OCI-M2 (cell line): ENCODE data around the gene SSR2.

Experiments
- DNase-seq: peaks from one replicate; lab custom pipeline; 2025; ENCODE audit not compliant: unreplicated experiment; lab: John Stamatoyannopoulos, UW

SSR2 gene

DNA sequence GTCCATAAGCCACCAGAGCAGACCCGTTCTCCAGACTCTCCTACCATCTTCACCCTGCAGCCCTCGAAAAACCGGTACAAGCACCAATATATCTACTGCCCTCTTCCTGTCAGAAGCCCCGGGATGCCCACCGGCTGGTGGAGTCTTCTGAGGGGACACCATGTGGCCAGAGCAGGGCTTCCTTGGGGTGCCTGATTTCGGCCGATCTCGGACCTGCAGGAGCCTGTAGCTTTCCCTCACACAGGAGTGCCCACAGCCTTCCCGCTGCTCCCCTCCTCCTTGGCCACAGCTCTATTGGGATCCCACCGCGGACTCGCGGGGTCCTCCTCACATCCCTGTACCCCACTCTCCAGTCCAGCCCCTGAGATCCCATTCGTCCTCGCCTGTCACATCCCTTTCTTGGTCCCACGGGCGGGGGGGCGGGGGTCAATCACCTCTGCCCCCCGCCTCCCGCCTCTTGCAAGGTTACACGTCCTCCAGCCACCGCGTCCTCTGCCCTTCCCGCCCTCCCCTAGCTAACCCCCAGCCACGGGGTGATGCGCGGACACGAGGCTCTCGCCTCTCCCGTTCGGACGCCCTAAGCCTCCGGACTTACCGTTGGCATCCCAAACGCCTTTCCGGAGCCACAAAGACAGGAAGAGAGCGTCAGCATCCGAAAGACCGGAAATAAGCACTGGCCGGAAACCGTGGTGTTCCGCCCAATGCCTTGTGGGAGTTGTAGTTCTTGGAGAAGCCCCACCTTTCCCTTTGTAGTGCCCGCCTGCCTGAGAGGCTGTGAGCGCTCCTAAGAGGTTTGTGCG is at the start of gene SSR2:
TSS of gene SSR2 (minus strand) at position 659 of the 800 bp plus-strand sequence. CDS start 784 bp downstream, outside the sequence.
- peak; percentile 38 for DNase-seq

DNA sequence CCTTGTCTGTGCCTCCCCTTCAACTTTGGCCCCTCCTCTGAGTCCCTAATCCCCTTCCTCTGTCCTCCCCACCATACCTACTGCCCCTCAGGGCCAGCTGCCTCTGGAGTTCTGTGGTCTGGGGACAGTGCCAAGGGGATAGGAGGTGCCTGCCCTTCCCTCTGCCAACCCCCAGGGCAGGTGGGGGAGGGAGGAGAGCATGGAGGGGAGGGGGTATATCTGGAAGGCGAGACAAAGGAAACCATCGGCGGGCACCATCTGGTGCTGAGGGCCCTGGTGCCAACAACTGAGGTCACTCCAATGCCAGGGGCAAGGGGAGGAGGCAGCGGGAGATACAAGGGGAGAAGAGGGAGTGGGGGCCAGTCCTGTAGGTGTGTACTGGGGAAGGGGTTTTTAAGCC is 49.8 kb upstream of the SSR2 start:
- no peak for DNase-seq

DNA sequence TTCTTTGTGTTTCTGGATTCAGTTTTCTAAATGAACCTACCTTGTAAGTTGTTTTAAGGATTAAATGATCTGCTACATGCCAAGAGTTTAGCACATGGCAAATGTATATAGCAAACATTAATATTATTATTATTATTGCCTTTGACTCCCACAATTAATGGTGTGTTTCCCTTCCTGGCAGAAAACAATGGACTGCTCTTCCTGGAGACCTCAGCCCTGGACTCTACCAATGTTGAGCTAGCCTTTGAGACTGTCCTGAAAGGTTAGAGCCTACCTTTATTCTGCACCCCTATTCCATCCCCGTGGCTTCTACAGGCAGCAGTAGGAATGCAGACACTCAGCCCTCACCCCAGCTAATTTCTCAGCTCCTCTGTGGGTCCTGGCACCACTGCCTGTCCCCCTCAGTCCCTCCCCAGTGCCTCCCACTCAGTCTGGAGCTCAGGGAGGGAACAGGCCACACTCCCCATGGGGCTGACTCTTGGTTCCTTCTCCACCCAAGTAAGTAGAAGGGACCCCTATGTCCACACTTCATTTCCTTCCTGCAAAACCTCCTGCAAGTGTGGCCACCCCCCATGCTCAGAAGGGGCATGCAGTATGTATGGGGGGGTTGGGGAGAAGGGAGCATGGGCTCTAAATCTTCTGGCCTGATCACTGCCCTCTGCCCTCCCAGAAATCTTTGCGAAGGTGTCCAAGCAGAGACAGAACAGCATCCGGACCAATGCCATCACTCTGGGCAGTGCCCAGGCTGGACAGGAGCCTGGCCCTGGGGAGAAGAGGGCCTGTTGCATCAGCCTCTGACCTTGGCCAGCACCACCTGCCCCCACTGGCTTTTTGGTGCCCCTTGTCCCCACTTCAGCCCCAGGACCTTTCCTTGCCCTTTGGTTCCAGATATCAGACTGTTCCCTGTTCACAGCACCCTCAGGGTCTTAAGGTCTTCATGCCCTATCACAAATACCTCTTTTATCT is 49.0 kb upstream of the SSR2 start:
- no peak for DNase-seq

DNA sequence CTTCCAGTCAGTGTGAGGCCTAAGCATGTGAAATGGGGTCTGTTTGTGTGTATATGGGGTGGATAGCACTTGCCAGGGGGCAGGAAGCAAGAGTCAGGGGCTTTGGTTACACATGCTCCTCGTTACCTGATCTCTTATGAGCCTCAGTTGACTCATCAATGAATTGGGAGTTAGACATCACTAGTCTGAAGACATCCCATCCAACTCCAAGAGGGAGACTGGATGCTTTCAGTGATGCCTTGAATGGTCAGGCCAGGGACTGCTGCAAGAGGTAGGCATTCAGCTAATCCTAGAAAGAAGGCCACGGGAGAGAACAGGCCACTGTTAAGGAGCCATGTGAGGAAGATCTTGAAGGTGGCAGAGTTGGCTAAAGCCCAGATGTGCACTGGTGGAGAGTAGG is 46.5 kb upstream of the SSR2 start:
- no peak for DNase-seq

DNA sequence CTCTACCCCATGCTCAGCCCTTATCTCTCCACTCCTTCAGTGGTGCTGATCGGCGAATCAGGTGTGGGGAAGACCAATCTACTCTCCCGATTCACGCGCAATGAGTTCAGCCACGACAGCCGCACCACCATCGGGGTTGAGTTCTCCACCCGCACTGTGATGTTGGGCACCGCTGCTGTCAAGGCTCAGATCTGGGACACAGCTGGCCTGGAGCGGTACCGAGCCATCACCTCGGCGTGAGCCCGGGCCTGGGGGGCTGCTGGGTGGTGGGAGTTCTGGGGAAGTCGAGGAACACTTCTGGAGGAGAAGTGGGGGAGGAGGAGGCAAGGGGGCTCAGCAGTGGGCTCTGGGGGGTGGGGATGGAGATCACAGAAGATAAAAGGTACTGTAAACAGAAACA is 45.1 kb upstream of the SSR2 start:
- DNase-seq, result no peak

DNA sequence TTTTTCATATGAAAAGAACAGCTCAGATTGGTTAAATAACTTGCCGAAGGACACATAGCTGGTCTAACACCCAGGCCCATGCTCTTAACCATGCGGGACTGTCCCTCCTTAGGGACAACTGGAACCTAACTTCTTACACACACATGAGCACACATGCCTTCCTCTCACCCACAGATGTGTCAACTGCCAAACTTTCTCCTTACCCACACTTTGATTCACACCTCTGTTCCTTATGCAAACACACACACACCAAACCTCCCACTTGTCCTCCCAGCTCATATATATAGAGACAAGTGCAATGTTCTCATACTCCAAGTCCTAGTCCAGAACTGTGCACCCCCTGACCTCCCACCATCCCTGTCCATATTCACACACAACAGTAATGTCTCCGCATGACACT is 44.5 kb upstream of the SSR2 start:
- no peak for DNase-seq

DNA sequence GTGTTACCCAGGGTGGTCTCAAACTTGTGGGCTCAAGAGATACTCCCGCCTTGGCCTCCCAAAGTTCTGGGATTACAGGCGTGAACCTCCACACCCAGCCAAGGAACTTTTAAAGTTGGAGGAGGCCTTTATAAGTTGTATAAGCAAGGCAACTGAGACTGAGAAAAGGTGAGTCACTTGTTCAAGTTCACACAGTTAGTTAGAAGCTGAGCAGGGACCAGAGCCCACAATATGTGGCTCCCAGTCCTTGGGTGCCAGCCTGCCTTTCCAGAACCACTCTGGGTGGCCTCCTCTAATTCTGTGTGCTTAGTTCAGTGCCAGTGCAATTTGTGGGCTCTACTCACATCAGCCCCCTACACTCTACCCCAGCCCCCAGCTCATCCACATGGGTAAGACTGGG is 43.9 kb upstream of the SSR2 start:
- no peak for DNase-seq

GRCh38 chr1:156063997-156064285 is 43.2 kb upstream of the SSR2 start:
- no peak for DNase-seq

- DNase-seq, result no peak
These were observed 41.4 kb upstream of the SSR2 start for GRCh38 chr1:156062189-156062588.

DNA sequence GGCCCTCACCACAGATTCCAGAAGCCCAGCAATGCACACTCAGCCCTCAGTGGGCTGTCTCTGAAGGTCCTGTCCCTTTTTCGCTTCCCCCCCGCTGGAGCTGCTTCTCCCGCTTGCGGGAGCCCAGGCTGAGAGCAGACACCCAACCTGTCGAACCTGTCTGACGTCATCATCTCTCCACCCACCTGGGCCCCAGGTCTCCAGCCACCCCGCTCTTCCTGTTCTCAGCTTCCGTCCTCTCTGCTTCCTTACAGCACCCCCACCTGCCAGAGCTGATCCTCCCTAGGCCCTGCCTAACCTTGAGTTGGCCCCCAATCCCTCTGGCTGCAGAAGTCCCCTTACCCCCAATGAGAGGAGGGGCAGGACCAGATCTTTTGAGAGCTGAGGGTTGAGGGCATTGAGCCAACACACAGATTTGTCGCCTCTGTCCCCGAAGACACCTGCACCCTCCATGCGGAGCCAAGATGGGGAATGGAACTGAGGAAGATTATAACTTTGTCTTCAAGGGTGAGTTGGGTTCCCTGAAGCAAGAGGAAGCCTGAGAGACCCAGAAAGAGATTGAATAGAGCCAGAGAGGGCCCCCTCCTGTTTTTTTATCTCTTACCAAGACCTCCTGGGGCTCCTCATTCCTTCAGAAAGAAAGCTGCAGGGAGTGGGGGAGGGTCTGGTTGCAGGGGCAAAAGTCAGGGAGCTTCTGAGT is 40.3 kb upstream of the SSR2 start, which contains the start of gene RAB25:
TSS of gene RAB25 (plus strand) at position 224 of the 700 bp plus-strand sequence. CDS start at position 465, 241 bp downstream.
- no peak for DNase-seq

DNA sequence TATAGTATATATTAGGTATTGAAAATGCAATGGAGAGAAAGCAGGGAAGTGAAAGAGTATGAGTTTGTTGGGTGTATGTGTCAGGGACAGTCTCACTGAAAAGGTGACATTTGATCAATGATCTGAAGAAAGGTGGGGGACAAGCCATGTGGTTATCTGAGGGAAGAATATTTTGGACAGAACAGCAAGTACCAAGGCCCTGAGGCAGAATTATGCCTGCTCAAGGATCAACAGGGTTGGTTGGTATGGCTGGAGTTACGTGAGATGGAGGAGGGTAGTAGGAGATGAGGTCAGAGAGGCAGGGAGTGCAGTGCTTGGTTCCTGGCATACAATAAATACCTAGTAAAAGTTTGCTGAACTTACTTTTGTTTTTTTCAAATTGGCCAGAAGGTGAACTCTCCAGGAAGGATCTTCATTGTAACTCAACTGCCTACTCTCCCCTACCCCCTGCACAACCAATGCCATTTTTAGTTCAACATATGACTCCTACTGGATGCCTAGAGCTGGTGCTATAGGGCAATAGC is 35.6 kb upstream of the SSR2 start:
- no peak for DNase-seq

- no peak for DNase-seq
These were observed 34.7 kb upstream of the SSR2 start for GRCh38 chr1:156055281-156056048.

DNA sequence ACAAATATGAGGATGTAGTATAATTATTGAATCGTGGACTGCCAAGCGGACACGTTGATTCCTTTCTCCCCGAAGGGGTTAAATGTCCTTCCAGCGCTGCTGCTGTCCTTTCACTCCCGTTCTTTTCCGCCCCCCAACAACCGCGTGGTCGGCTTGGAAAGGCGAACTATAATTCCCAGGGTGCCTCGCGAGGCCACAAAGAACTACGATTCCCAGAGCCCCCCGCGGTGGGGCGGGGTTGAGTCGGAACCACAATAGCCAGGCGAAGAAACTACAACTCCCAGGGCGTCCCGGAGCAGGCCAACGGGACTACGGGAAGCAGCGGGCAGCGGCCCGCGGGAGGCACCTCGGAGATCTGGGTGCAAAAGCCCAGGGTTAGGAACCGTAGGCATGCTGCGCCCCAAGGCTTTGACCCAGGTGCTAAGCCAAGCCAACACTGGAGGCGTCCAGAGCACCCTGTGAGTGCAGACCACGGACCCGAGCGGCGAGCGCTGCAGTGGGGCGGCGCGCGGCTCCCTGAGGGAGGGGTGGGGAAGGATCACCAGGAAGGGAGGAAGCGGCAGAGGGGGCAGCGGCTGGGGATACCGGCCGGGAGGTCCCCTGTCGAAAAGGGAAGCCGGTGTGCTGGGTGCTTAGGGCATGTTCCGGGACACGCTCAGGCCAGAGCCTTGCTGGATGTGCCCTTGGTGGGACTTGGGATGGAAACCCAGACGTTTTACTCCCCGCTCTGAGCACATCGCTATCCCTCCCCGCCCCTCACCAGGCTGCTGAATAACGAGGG is 33.9 kb upstream of the SSR2 start, which contains the start of gene LAMTOR2:
TSS of gene LAMTOR2 (plus strand) at position 283 of the 781 bp plus-strand sequence. CDS start at position 391, 108 bp downstream.
- peak; percentile 87 for DNase-seq

GRCh38 chr1:156053768-156054499 is 33.2 kb upstream of the SSR2 start, which contains the start of gene UBQLN4:
UBQLN4 (minus strand) TSS chr1:156053798; CDS start chr1:156053701, 97 bp downstream.
- peak; percentile 70 for DNase-seq

- DNase-seq, result no peak
These were observed 32.4 kb upstream of the SSR2 start for GRCh38 chr1:156052862-156053767.

DNA sequence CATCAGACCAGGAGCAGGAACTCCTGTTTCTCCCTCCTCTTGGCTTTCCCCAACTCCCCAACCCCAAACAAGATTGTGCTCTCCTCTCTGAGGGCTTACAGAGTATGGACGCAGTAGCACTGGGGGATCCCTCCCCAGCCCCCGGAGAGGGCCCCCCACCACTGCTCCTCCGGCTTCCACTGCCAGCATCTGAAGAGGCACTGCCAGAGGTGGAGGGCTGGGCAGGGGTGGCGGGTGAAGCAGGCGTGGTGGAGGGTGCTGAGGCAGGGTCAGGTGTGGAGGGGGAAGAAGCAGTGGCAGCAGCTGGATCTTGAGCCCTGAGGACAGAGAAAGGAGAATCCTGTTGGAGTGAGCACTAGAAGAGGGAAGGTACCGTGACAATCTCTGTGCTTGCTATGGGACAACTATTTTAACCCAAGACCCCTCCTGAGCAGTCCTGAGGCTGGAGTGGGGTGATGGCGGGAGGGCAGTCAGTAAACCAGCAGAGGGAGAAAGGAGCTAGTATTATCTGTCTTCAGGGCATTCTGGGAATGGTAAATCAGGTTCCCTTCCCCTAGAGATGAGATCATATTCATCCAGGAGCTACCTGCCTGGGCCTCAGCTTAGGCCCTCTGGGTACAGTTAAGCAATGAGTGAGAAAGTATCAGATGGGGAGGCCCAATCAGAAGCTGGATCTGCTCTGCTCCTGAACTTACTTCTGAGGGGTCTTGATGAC is 30.4 kb upstream of the SSR2 start:
- DNase-seq, result no peak

GRCh38 chr1:156050376-156050775 is 29.6 kb upstream of the SSR2 start:
- no peak for DNase-seq
